Neural cell (in vitro differentiated cells): ENCODE measurements around the gene AZI2. TPM values are rescaled to one million over a fixed set of nuclear protein-coding genes. Genes with fewer than 3 reads are reported as not detected.

ENCODE experiments used
- H2AFZ ChIP-seq: fragments of 200-600, 300-800 bp; sonication (generic), shearing (Covaris generic); 2 replicates; pipeline ENCODE4 v1.6.0; 2014; ENCODE audit warnings: low read depth, mild to moderate bottlenecking, antibody characterized with exemption, low read length, moderate library complexity
- H3F3A ChIP-seq: fragments of 200-600 bp; shearing (Covaris generic); 2 replicates; pipeline ENCODE4 v1.6.1; 2016; ENCODE audit warnings: mild to moderate bottlenecking, moderate library complexity, mixed read lengths, antibody characterized with exemption, low read length; ENCODE audit not compliant: insufficient read depth, poor library complexity, severe bottlenecking
- H3K27ac ChIP-seq: fragments of 200-600, 300-800 bp; sonication (generic), shearing (Covaris generic); 2 replicates; pipeline ENCODE4 v1.5.1; 2014; ENCODE audit warnings: mild to moderate bottlenecking, low read length, moderate library complexity
- H3K27me3 ChIP-seq: fragments of 300-800, 200-600 bp; sonication (generic), shearing (Covaris generic); 2 replicates; pipeline ENCODE4 v1.6.0; 2014; ENCODE audit warnings: mild to moderate bottlenecking, low read depth, low read length, moderate library complexity; ENCODE audit not compliant: insufficient read depth
- H3K36me3 ChIP-seq: fragments of 300-800, 200-600 bp; sonication (generic), shearing (Covaris generic); 2 replicates; pipeline ENCODE4 v1.5.1; 2014; ENCODE audit warnings: mild to moderate bottlenecking, antibody characterized with exemption, low read length, moderate library complexity; ENCODE audit not compliant: insufficient read depth
- H3K4me2 ChIP-seq: fragments of 300-800, 200-600 bp; sonication (generic), shearing (Covaris generic); 2 replicates; pipeline ENCODE4 v1.6.0; 2014; ENCODE audit warnings: mild to moderate bottlenecking, low read length
- H3K4me3 ChIP-seq: fragments of 300-800, 200-600 bp; sonication (generic), shearing (Covaris generic); 2 replicates; pipeline ENCODE4 v1.5.1; 2014; ENCODE audit warnings: mild to moderate bottlenecking, low read length, moderate library complexity
- H3K79me2 ChIP-seq: fragments of 200-600 bp; shearing (Covaris generic); replicated peaks from 2 replicates; pipeline ENCODE4 v1.6.0; 2014; ENCODE audit warnings: mild to moderate bottlenecking, low read length, moderate library complexity; ENCODE audit not compliant: insufficient read depth
- H3K9ac ChIP-seq: fragments of 300-800, 200-600 bp; sonication (generic), shearing (Covaris generic); 2 replicates; pipeline ENCODE4 v1.6.1; 2016; ENCODE audit warnings: mild to moderate bottlenecking, low read length, mixed read lengths
- H3K9me2 ChIP-seq: fragments of 200-600 bp; shearing (Covaris generic); 2 replicates; pipeline ENCODE4 v1.6.1; 2016; ENCODE audit warnings: mild to moderate bottlenecking, low read length, mixed read lengths; ENCODE audit not compliant: insufficient read depth
- H3K9me3 ChIP-seq: fragments of 200-600, 300-800 bp; sonication (generic), shearing (Covaris generic); 2 replicates; pipeline ENCODE4 v1.6.1; 2016; ENCODE audit warnings: mild to moderate bottlenecking, mixed run types, low read length, moderate library complexity, mixed read lengths
- H4K20me1 ChIP-seq: fragments of 200-600 bp; shearing (Covaris generic); 2 replicates; pipeline ENCODE4 v1.6.1; 2016; ENCODE audit warnings: mild to moderate bottlenecking, mixed run types; ENCODE audit not compliant: insufficient read depth
- EP300 ChIP-seq: fragments of 450-650 bp; conservative IDR thresholded peaks from 2 replicates; pipeline ENCODE4 v1.6.1; 2014; ENCODE audit warnings: antibody characterized with exemption, mild to moderate bottlenecking, moderate library complexity; ENCODE audit not compliant: poor library complexity, severe bottlenecking
- EZH2 ChIP-seq: fragments of 200-600, 300-800 bp; shearing (Covaris generic), sonication (generic); IDR thresholded peaks from 2 replicates; pipeline ENCODE4 v1.6.1; 2014; ENCODE audit warnings: antibody characterized with exemption, low read length, borderline replicate concordance, mild to moderate bottlenecking; ENCODE audit not compliant: insufficient read depth, poor library complexity, severe bottlenecking
- MXI1 ChIP-seq: fragments of 450-650 bp; conservative IDR thresholded peaks from 2 replicates; pipeline ENCODE4 v1.6.1; 2014; ENCODE audit warnings: antibody characterized with exemption, mild to moderate bottlenecking; ENCODE audit not compliant: poor library complexity, severe bottlenecking
- POLR2AphosphoS5 ChIP-seq: IDR thresholded peaks from 2 replicates; pipeline ENCODE4 v1.6.1; 2012
- RAD21 ChIP-seq: fragments of 450-650 bp; conservative IDR thresholded peaks from 2 replicates; pipeline ENCODE4 v1.6.1; 2014; ENCODE audit warnings: antibody characterized with exemption, mild to moderate bottlenecking, moderate library complexity
- REST ChIP-seq: IDR thresholded peaks from 2 replicates; pipeline ENCODE4 v1.6.1; 2012; ENCODE audit warnings: borderline replicate concordance
- SMC3 ChIP-seq: fragments of 450-650 bp; conservative IDR thresholded peaks from 2 replicates; pipeline ENCODE4 v1.6.1; 2014; ENCODE audit warnings: antibody characterized with exemption, mild to moderate bottlenecking, moderate library complexity; ENCODE audit not compliant: poor library complexity
- TAF1 ChIP-seq: IDR thresholded peaks from 2 replicates; pipeline ENCODE4 v1.6.1; 2012; ENCODE audit warnings: low read depth
- polyA plus RNA-seq: library from polyadenylated mRNA; depleted of rRNA; stranded (reverse); fragments of >200 nt; gene quantifications from 2 replicates; pipeline ENCODE4 v1.2.3, GENCODE V29; 2014
- TF ChIP-seq, protein P1 (sequence below): fragments of 450-650 bp; IDR thresholded peaks from 2 replicates; pipeline ENCODE4 v1.5.1; 2014; ENCODE audit warnings: antibody characterized with exemption, mild to moderate bottlenecking, moderate library complexity; ENCODE audit not compliant: poor library complexity, severe bottlenecking

Gene AZI2
- polyA plus RNA-seq, 1 donor from 2014 or later, result 134 TPM

GRCh38 chr3:28347374-28348264 lies 1.0 kb downstream of the AZI2 start:
- peak overlapping the region; percentile 87 for H3K4me3 ChIP-seq
- peak overlapping the region; percentile 96 for H3K9ac ChIP-seq
- H3K4me2 ChIP-seq, result peak overlapping the region; percentile 72
- H3K27ac ChIP-seq, result peak overlapping the region; percentile 95
- no peaks in the 10 kb centered on the region for H3K9me2 ChIP-seq
- H3K9me3 ChIP-seq, result no peaks in the 10 kb centered on the region
- H3K27me3 ChIP-seq, result no peaks in the 10 kb centered on the region
- no peaks in the 10 kb centered on the region for H4K20me1 ChIP-seq
- peak overlapping the region; percentile 100 for H2AFZ ChIP-seq
- peaks cover 45% of the 10 kb centered on the region for H3K79me2 ChIP-seq
- TF ChIP-seq, protein P1, sequence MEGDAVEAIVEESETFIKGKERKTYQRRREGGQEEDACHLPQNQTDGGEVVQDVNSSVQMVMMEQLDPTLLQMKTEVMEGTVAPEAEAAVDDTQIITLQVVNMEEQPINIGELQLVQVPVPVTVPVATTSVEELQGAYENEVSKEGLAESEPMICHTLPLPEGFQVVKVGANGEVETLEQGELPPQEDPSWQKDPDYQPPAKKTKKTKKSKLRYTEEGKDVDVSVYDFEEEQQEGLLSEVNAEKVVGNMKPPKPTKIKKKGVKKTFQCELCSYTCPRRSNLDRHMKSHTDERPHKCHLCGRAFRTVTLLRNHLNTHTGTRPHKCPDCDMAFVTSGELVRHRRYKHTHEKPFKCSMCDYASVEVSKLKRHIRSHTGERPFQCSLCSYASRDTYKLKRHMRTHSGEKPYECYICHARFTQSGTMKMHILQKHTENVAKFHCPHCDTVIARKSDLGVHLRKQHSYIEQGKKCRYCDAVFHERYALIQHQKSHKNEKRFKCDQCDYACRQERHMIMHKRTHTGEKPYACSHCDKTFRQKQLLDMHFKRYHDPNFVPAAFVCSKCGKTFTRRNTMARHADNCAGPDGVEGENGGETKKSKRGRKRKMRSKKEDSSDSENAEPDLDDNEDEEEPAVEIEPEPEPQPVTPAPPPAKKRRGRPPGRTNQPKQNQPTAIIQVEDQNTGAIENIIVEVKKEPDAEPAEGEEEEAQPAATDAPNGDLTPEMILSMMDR, result no peak
- TF ChIP-seq TAF1, result no peak
- no peak for TF ChIP-seq REST
- TF ChIP-seq SMC3, result no peak
- no peak for TF ChIP-seq EP300
- TF ChIP-seq EZH2, result no peak
- TF ChIP-seq POLR2AphosphoS5, result no peak
- H3F3A ChIP-seq, result no peaks in the 10 kb centered on the region
- no peaks in the 10 kb centered on the region for H3K36me3 ChIP-seq

GRCh38 chr3:28345690-28346089 lies 2.9 kb downstream of the AZI2 start:
- H4K20me1 ChIP-seq, result no peaks in the 10 kb centered on the region

More at GRCh38 chr3:28345690-28346089, 2.9 kb downstream of the AZI2 start:
- no peaks in the 10 kb centered on the region for H3K9me2 ChIP-seq
- no peaks in the 10 kb centered on the region for H3K27me3 ChIP-seq
- H2AFZ ChIP-seq, result no peak overlapping the region
- H3K9me3 ChIP-seq, result no peaks in the 10 kb centered on the region
- H3K9ac ChIP-seq, result no peak overlapping the region
- H3K27ac ChIP-seq, result no peak overlapping the region
- H3K79me2 ChIP-seq, result peaks cover 45% of the 10 kb centered on the region
- H3K36me3 ChIP-seq, result no peaks in the 10 kb centered on the region
- peak overlapping the region; percentile 87 for H3K4me3 ChIP-seq
- H3K4me2 ChIP-seq, result no peak overlapping the region
- no peaks in the 10 kb centered on the region for H3F3A ChIP-seq
- TF ChIP-seq, protein P1, result no peak
- TF ChIP-seq EP300 (no peak), EZH2 (no peak), POLR2AphosphoS5 (no peak), SMC3 (no peak), RAD21 (no peak), TAF1 (no peak), REST (no peak), MXI1 (no peak)
